GM12872 (cell line): ENCODE results near the gene GPR34.

Experiments used
- CTCF ChIP-seq: IDR thresholded peaks from 3 replicates; pipeline ENCODE4 v1.5.1; 2011; ENCODE audit warnings: low read depth, mild to moderate bottlenecking, low read length, moderate library complexity; ENCODE audit not compliant: insufficient read depth

GPR34 gene

GRCh38 chrX:41718481-41719235 lies 29.9 kb downstream of the GPR34 start:
- no peak for TF ChIP-seq CTCF

GRCh38 chrX:41720125-41720779 lies 31.5 kb downstream of the GPR34 start:
- no peak for TF ChIP-seq CTCF

GRCh38 chrX:41721590-41721989 lies 32.8 kb downstream of the GPR34 start:
- no peak for TF ChIP-seq CTCF

GRCh38 chrX:41722214-41722613 lies 33.4 kb downstream of the GPR34 start:
- TF ChIP-seq CTCF: no peak

- TF ChIP-seq CTCF: no peak
These were observed 34.2 kb downstream of the GPR34 start for GRCh38 chrX:41722816-41723618.

- TF ChIP-seq CTCF: no peak
These were observed 35.1 kb downstream of the GPR34 start, which contains the start of gene GPR82 for GRCh38 chrX:41723826-41724225. Gene GPR82, plus strand, starts transcription at chrX:41724181. Its CDS starts 2,846 bp downstream, at chrX:41727027.

GRCh38 chrX:41728125-41728524 lies 39.4 kb downstream of the GPR34 start:
- TF ChIP-seq CTCF: no peak
